Nephron progenitor cell (in vitro differentiated cells): ENCODE data around the gene GRID2.

Experiments used
- DNase-seq: peaks from one replicate; pipeline ENCODE4 v3.0.0; 2021
- H3K27ac Mint-ChIP-seq: 2 replicates; pipeline ENCODE4 v1.8.0; 2021; ENCODE audit warnings: mild to moderate bottlenecking, moderate library complexity, mixed read lengths
- H3K27me3 Mint-ChIP-seq: 2 replicates; pipeline ENCODE4 v1.8.0; 2021; ENCODE audit warnings: mild to moderate bottlenecking, low read depth, mixed read lengths; ENCODE audit not compliant: poor library complexity
- H3K36me3 Mint-ChIP-seq: 2 replicates; pipeline ENCODE4 v1.8.0; 2021; ENCODE audit warnings: low read depth, mixed read lengths
- H3K4me1 Mint-ChIP-seq: 2 replicates; pipeline ENCODE4 v1.8.0; 2021; ENCODE audit warnings: mixed read lengths
- H3K4me3 Mint-ChIP-seq: 2 replicates; pipeline ENCODE4 v1.8.0; 2021; ENCODE audit warnings: mild to moderate bottlenecking, moderate library complexity, mixed read lengths
- H3K9me3 Mint-ChIP-seq: 2 replicates; pipeline ENCODE4 v1.8.0; 2021; ENCODE audit warnings: mild to moderate bottlenecking, moderate library complexity, mixed read lengths
- TF ChIP-seq, protein P1 (sequence below): fragments of 200-600 bp; sonication (generic); IDR thresholded peaks from 2 replicates; pipeline ENCODE4 v1.5.0; 2021; ENCODE audit warnings: antibody characterized with exemption

The GRID2 gene

DNA sequence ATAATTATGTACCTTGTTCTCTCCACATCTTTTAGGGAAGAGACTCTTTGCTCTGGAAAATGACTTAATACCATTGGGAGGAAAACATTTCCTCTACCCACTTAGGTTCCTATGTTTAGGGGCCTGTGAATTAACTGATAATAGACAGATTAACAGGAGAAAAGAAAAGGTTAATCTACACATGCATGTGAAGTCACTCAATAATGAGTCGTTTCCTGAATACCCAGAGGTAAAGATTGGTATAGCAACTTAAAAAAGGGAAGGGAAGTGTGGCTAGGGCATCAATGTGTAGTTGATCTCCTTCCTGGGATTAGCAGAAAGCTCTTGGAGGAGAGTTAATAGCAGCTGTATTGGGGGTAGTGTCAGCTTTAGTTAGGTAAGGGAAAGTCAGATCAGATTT lies 1105.3 kb downstream of the GRID2 start:
- no peak for DNase-seq
- no peaks in the 10 kb centered on the region for H3K36me3 Mint-ChIP-seq
- H3K4me1 Mint-ChIP-seq: no peaks in the 10 kb centered on the region
- no peaks in the 10 kb centered on the region for H3K9me3 Mint-ChIP-seq
- H3K27ac Mint-ChIP-seq: no peak overlapping the region
- H3K4me3 Mint-ChIP-seq: no peak overlapping the region
- peaks cover 3% of the 10 kb centered on the region for H3K27me3 Mint-ChIP-seq
- TF ChIP-seq, protein P1, sequence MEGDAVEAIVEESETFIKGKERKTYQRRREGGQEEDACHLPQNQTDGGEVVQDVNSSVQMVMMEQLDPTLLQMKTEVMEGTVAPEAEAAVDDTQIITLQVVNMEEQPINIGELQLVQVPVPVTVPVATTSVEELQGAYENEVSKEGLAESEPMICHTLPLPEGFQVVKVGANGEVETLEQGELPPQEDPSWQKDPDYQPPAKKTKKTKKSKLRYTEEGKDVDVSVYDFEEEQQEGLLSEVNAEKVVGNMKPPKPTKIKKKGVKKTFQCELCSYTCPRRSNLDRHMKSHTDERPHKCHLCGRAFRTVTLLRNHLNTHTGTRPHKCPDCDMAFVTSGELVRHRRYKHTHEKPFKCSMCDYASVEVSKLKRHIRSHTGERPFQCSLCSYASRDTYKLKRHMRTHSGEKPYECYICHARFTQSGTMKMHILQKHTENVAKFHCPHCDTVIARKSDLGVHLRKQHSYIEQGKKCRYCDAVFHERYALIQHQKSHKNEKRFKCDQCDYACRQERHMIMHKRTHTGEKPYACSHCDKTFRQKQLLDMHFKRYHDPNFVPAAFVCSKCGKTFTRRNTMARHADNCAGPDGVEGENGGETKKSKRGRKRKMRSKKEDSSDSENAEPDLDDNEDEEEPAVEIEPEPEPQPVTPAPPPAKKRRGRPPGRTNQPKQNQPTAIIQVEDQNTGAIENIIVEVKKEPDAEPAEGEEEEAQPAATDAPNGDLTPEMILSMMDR: no peak

DNA sequence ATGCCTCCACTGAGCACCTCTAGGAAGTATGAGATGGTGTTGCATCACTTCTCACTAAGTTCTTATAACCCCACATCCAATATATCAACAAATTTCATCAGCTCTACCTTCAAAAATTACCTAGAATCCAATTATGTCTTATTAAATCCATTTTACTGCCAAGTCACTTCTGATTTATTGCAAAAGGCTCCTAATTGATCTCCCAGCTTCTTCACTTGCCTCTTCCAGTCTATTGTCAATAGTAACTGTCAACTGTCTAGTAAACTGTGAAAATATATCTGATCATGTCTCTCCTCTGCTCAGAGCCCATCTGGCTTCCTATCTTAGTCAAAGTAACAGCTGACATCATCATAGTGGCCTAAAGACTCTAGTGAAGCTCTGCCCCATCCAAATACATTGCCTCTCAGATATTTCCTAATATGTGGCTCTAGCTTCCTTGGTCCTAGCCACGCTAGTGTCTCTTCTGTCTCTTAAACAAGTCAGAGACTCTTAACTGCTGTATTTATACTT lies 1110.3 kb downstream of the GRID2 start:
- no peaks in the 10 kb centered on the region for H3K9me3 Mint-ChIP-seq
- TF ChIP-seq, protein P1: no peak
- H3K27ac Mint-ChIP-seq: no peak overlapping the region
- peaks cover 3% of the 10 kb centered on the region for H3K27me3 Mint-ChIP-seq
- H3K4me3 Mint-ChIP-seq: no peak overlapping the region
- no peaks in the 10 kb centered on the region for H3K36me3 Mint-ChIP-seq
- DNase-seq: no peak
- H3K4me1 Mint-ChIP-seq: no peaks in the 10 kb centered on the region

DNA sequence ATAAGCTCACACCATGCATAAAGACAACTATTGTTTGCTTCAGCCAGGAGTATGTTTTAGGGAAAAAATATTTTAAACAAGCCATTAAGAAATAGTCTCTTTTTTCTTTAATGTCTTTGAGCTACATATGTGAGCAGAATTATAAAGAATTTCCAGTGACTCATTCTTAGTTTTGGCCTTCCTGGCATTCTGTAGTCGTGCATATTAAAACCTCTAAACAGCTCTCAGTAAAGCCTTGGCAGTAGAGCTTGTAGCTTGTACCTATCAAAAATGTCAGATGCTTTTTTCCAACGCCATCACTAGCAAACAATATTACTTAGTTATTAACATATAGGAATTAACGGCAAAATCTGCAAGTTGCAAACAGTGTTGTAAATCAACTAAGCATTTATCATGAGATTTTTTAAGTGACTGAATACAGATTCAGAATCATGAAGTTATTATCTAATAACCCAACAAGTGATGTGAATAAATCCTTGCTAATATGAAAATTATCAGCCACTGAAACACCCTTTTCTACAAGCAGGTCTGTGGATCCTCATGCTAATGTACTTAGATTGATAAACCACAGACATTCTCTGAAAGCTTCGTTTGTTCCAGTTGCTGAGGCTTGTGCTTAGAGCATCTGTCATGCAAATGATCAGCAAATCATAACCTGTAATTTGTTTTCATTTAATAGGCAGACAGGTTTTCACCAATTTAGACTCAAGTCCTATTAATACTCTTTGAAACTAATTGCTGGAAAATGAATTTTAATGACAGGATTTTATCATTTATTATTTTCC lies 1112.8 kb downstream of the GRID2 start:
- no peaks in the 10 kb centered on the region for H3K36me3 Mint-ChIP-seq
- no peak overlapping the region for H3K27ac Mint-ChIP-seq
- H3K9me3 Mint-ChIP-seq: no peaks in the 10 kb centered on the region
- no peak overlapping the region for H3K4me3 Mint-ChIP-seq
- TF ChIP-seq, protein P1: no peak
- peaks cover 3% of the 10 kb centered on the region for H3K27me3 Mint-ChIP-seq
- H3K4me1 Mint-ChIP-seq: no peaks in the 10 kb centered on the region
- DNase-seq: no peak

DNA sequence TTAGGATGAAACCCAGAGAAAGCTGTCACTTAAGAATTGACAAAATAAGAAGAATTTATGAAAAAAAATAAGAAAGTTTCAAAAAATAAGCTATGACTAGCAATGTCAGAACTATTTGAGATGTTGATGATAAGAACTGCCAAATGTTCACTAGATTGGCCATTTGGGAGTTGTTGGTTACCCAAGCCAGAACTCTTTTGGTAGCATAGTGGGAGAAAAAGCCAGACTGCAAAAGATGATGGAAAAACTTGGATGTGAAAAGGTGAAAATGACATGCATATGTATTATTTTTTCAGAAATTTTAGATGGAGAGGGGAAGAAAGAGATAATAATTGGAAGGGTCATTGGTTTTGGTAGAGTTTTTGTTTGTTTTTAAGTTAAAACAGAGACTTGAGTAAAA lies 1127.6 kb downstream of the GRID2 start:
- DNase-seq: no peak

DNA sequence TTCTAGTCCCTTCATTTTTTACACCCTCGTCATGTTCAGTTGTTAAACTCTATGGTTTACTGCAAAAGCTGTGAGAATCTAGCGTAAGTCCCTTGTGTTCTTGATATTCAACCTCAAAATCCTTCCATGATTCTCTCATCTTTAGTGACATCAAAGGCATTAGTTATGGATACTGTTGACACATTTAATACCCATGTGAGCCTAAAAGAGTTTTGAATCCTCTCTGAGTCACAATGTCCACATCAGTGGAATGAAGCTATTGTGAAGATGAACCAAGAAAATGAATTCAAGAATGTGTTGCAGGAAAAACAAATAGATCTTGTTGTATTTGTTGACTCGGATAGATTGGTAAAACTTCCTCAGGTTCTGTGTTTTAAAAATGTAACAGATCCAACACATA lies 1130.1 kb downstream of the GRID2 start:
- Mint-ChIP-seq H3K4me3 (no peak overlapping the region), H3K4me1 (no peaks in the 10 kb centered on the region), H3K27me3 (no peaks in the 10 kb centered on the region), H3K36me3 (no peaks in the 10 kb centered on the region), H3K9me3 (no peaks in the 10 kb centered on the region), H3K27ac (no peak overlapping the region)
- no peak for DNase-seq
- TF ChIP-seq, protein P1: no peak

More for the DNA sequence above, 1127.6 kb downstream of the GRID2 start:
- Mint-ChIP-seq H3K27ac (no peak overlapping the region), H3K27me3 (no peaks in the 10 kb centered on the region), H3K9me3 (no peaks in the 10 kb centered on the region), H3K36me3 (no peaks in the 10 kb centered on the region), H3K4me3 (no peak overlapping the region), H3K4me1 (no peaks in the 10 kb centered on the region)
- TF ChIP-seq, protein P1: no peak
